UCSD-AML1 (cell line): ENCODE measurements around the gene NKAIN4.

Experiments used
- DNase-seq: peaks from one replicate; lab custom pipeline; 2025; ENCODE audit not compliant: unreplicated experiment; lab: John Stamatoyannopoulos, UW

NKAIN4 gene

DNA sequence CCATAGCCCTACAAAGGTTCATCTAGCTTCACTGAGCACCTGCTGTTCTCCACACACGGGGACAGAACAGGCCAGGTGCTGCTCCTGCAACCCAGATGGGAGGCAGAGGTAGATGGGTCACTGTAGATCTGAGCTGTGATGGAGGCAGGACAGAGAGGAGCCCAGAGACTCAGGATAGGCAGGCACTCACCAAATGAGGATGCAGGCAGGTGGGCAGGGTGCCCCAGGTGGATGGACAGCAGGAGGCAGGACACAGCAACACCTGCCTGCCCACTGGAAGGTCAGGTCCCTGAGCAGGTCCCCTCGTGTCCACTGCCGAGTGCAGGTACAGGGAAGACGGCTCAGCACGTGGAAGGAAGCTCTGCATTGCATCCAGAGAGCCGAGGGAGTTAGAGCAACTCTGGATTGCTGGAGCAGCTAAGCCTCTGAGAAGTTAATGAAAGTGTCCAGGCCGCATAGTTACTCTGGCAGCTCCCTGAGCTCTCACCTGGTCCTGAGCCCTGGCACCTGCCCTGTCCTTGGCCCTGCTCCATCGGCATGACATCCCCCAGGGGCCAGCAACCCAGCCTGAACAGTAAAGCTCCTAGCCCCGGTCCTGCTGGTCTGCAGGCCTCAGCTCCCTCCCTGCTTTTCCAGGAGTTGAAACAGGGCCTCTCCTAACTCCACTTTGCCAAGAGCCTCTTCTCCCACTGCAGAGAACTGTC lies 33.4 kb downstream of the NKAIN4 start:
- no peak for DNase-seq

- no peak for DNase-seq
These were observed 34.3 kb downstream of the NKAIN4 start for GRCh38 chr20:63219866-63220521.

GRCh38 chr20:63219447-63219821 lies 34.8 kb downstream of the NKAIN4 start:
- DNase-seq = no peak

DNA sequence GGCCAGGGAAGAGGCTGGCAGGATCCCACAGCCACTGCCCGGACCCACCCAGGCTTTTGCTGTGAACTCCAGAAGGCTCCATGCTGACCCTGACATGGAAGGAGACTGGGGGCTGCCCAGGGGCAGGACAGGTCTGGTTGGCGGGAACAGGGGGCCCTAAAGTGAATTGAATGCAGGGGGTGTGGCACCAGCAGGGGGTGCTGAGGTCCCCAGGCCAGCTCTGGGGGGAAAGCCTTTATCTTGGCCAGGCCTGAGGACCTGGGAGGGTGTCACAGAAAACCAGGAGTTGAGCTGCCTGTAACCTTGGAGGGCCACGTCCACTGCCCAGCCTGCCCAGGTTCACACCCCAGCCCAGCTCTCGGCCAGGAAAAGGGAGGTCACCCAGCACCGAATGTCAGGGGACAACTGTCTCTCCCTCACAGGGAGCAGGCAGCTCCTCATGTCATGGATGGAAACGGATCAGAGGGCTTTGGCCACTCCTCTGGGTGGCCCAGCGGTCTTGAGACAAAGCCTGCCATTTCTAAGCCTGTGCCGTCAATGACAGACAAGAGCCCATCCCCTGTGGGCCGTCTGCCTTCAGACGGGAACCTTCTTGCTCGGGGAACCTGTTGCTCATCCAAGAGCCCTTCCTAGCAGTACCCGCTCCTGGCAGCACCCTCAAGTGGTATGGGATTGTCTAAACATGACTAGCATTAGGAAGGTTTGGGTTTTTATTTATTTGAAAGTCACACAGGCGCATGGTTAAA lies 35.4 kb downstream of the NKAIN4 start:
- no peak for DNase-seq

GRCh38 chr20:63217706-63218105 lies 36.6 kb downstream of the NKAIN4 start:
- no peak for DNase-seq

- DNase-seq = no peak
These were observed 37.3 kb downstream of the NKAIN4 start for GRCh38 chr20:63216849-63217471.

DNA sequence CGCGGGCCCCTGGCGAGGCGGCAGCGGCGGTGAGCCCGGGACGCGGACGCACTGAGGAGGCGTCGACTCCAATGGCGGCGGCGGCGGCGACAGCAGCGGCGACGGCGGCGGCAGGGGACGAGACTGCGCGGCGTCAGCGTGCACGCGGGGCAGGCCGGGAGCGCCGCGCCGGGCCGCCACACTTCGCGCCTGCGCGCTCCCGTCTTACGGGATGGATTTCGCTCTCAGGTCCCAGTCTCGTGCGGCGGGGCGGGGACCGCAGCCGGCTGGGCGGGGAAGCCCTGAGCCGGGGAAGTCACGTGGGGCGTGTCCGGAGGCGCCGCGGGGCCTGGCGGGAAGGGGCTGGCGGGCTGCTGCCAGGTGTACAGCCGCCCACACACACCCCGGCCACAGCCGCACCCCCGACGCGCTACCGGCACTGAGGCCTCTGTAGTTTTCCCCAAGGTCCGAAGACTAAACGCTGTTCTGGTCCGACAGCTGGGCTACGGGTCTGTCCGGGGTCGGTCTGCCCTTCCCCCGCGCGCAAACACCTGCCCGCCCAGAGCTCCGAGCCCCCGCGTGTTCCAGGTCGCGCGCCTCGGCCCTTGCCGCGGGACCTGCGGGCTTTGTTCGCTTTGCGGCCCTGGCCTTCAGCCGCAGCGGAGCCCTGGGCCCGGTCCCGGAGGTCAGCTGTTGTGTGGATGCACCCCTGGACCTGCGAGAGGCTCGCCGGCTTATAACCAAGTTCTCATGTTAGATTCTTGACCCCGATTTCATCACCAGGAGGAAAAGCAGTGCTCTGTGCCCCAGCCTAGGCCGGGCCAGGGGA lies 38.0 kb downstream of the NKAIN4 start, which contains the start of gene YTHDF1:
YTHDF1 (minus strand) TSS at position 91 of the 808 bp plus-strand sequence. CDS start 239 bp downstream, outside the sequence.
- peak; percentile 98 for DNase-seq

DNA sequence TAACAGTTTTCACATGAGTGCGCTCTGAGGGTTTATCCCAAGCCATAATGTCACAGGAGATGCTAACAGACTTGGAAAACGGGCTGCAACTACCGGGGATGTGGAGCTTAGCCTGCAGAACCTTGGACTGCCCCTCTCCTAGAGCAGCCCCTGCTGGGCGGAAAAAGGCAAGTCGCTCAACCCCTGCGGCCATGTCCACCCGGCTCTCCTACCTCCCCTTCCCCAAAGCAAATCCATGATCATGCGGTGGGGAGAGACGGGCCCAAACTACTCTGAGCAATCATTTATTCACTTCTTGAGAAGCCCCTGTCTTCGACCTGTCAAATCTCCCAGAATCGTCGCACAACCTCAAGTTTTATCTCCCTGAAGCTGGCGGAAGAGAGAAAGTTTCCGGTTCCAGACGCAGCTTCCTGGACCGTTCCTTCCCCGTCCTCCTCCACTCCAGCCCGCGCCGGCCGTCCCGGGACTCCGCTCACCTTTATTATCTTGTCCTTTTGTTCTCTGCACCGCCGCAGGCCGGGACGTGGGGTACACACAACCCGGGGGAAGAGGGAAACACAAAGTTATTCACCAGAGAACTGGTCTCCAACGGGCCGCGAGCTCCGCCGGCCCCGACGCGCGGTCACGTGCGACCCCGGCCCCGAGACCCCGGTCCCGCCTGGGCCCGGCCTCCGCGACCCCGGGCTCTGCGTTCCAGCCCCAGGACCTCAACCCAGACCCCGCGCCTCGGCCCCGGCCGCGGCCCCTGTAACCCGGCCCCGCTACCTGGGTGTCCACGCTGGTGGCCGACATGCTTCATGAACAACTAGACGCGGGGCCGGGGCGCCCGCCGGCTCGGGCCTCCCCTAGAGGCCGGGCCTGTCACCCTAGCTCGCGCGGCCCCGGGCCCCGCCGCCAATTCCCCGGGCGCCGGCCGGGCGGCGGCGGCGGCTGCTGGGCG lies 38.9 kb downstream of the NKAIN4 start:
- peak; percentile 66 for DNase-seq

- no peak for DNase-seq
These were observed 39.7 kb downstream of the NKAIN4 start for GRCh38 chr20:63214514-63214913.

GRCh38 chr20:63212792-63213191 lies 41.5 kb downstream of the NKAIN4 start:
- DNase-seq = no peak

DNA sequence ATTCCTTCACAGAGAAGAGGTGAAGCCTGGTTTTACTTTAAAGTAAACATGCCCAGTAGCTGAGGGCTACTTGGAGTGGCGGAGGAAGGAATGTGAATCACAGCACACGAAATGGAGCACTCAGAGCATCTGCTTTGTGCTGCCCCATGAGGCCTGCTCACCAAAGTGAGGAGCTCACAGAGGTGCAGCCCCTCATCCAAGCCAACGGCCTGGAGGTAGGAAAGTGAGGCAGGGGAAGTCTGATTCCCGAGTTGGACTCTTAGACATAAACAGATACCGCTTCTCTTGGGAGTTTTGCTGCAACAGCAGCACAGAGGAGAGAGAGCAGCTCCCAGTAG lies 41.9 kb downstream of the NKAIN4 start:
- DNase-seq = no peak

DNA sequence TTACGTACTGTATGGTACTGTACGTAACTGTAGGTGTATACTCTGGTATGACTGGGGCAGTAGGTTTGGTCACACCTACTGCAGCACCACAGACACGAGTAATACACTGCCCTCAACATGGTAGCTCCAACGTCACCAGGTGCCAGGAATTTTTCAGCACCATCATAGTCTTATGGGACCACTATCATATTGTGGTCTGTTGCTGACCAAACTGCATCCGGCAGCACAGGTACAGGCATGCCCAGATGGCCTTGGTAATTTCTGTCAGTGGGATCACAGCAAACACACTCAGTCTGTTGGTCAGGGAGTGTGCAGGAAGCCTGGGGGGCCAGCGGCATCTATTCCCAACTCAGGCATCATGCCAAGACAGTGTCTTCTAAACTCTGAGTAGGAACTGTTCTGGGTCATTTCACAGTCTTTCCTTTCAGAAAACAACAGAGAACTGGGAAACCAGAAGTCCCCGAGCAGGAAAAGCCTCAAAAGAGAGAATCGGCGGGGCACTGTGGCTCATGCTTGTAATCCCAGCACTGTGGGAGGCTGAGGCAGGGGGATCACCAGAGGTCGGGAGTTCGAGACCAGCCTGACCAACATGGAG lies 44.2 kb downstream of the NKAIN4 start:
- DNase-seq = no peak

- DNase-seq = no peak
These were observed 45.8 kb downstream of the NKAIN4 start for GRCh38 chr20:63208346-63208909.

DNA sequence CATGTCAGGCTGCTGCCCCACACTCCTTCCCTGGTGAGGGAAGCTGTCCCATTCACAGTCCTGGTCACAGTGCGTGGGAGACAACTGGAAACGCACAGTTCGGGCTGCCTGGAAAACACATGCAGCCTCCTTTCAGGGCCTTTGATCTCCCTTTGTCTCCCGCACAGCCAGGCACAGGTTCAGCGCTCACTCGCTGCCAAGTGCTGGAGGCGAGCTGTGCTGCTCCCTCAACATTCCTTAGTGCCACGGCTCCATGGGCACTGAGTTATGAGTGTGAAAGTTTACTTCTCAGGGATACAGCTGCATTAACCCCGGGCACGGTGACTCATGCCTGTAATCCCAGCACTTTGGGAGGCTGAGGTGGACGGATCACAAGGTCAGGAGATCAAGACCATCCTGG lies 47.4 kb downstream of the NKAIN4 start:
- no peak for DNase-seq

DNA sequence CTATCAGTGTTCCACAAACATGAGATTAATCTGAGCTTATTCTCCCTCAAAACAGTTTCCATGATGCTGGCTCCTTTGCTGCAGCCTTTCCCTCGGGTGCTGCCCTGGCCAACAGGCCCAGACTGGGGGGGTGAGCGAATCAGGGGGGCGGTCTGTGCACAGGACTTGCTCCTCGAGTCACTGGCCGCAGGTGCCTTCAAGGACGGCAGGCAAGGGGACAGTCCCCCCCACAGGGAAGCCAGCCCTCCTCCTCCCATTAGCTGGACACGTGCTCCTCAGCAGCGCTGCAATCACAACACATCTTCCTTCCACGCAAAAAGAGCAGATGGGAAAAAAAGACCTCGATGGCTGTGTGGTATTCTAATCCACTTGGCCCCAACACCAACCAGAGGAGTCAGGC lies 48.4 kb downstream of the NKAIN4 start:
- DNase-seq = no peak

- no peak for DNase-seq
These were observed 49.9 kb downstream of the NKAIN4 start for GRCh38 chr20:63204362-63204761.

- DNase-seq = no peak
These were observed 51.3 kb downstream of the NKAIN4 start for GRCh38 chr20:63202811-63203526.

DNA sequence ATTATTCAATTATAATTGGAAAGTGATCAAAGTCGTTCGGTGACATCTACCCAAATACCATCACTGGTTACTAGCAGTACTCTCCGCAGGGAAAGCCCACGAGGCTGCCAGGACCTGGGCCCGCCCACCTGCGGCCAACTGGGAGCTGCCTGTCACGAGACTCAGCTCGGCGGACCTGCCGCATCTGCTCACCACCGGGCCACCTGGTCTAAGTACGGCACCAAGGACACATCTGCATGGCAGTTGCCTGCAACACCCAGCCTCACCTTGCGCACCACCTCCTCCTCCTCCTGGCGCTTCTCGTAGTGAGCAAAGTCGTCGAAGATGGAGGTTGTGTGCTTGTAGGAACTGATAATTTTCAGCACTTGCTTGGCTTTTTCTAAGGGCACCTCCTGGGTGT lies 52.2 kb downstream of the NKAIN4 start:
- no peak for DNase-seq
